Measurements from ENCODE around the gene RRP36. TPM values are rescaled to one million over a fixed set of nuclear protein-coding genes. Genes with fewer than 3 reads are reported as not detected.

The RRP36 gene
- total and polyA plus RNA-seq, 9 of the 15 experiments (the other 6 are each of a cell fraction or from before 2014, with no cell fraction given): 27.6 to 150 (median 114) TPM

GRCh38 chr6:43035495-43036194, 14.2 kb downstream of the RRP36 start:
- Histone ChIP-seq H3K36me3 (ENCODE audit: control insufficient read depth, insufficient read depth, low read length) (peaks cover 73% of the 10 kb centered on the region), H2AFZ (ENCODE audit: low read depth, low read length) (no peak overlapping the region), H3K9me3 (replicated peaks; ENCODE audit: control insufficient read depth, insufficient read depth, low read depth, low read length) (no peaks in the 10 kb centered on the region), H3K4me3 (no peak overlapping the region), H3K27me3 (ENCODE audit: control insufficient read depth in 2 of 2, insufficient read depth in 2 of 2, low read length in 2 of 2) (no peaks in the 10 kb centered on the region), H4K20me1 (replicated peaks; ENCODE audit: control insufficient read depth, insufficient read depth, low read length) (no peaks in the 10 kb centered on the region; the same call in 1 of the 2 replicates), H3K27ac (ENCODE audit: extremely low read depth, low read depth, low read length) (no peak overlapping the region; the same call in 2 of the 3 replicates), H3K9ac (ENCODE audit: insufficient read depth in 1 of 2, low read depth in 2 of 2, low read length in 2 of 2) (0 out of 4 replicates have a peak overlapping the region, but pooled peaks of 1 of the 2 experiments have one; percentile 16), H3K9me1 (ENCODE audit: control insufficient read depth, insufficient read depth, low read length) (peaks cover 6% of the 10 kb centered on the region), H3K4me1 (replicated peaks in 1 of 2; ENCODE audit: control insufficient read depth in 2 of 2, insufficient read depth in 2 of 2, low read length in 2 of 2) (peaks cover 0 to 10% of the 10 kb centered on the region in 2 experiments; a peak in 3 of 5 replicates), H3K79me2 (ENCODE audit: control insufficient read depth, insufficient read depth, low read length) (no peaks in the 10 kb centered on the region), H3K4me2 (ENCODE audit: insufficient read depth, low read length) (no peak overlapping the region)
- in situ Hi-C loops (cut with MboI) (no loop called here), intact Hi-C loops (cut with micrococcal nuclease) (no loop called here)
- CTCF ChIA-PET (ENCODE audit: low intra/inter-chr PET ratio): no interaction called here
- ATAC-seq: no peak
- no peak for DNase-seq (ENCODE audit: extremely low read depth in 1 of 4, low spot score in 3 of 4)
- no TSS peak for BruUV-seq (replicated peaks)
- TF ChIP-seq SRSF9 (IDR thresholded peaks at IDR 0.05; ENCODE audit: borderline replicate concordance, low read depth, low read length) (no peak), NFIC (IDR thresholded peaks at IDR 0.05) (peak; percentile 17; the same call in 1 of the 2 replicates), TGIF2 (CRISPR knock-in tag; IDR thresholded peaks at IDR 0.05) (no peak), RBFOX2 (IDR thresholded peaks at IDR 0.05; ENCODE audit: low read depth, low read length) (peak; percentile 29; the same call in 1 of the 2 replicates), FOXA1 (IDR thresholded peaks at IDR 0.05; ENCODE audit: borderline replicate concordance) (no peak), POLR2G (IDR thresholded peaks at IDR 0.05; ENCODE audit: low read depth, low read length) (peak; percentile 51), PKNOX1 (IDR thresholded peaks at IDR 0.05) (0 out of 2 replicates have a peak, but pooled peaks have one; percentile 7), POLR2B (IDR thresholded peaks at IDR 0.05; ENCODE audit: low read depth, partially characterized antibody) (peak; percentile 28)
- TF ChIP-seq, protein P1, sequence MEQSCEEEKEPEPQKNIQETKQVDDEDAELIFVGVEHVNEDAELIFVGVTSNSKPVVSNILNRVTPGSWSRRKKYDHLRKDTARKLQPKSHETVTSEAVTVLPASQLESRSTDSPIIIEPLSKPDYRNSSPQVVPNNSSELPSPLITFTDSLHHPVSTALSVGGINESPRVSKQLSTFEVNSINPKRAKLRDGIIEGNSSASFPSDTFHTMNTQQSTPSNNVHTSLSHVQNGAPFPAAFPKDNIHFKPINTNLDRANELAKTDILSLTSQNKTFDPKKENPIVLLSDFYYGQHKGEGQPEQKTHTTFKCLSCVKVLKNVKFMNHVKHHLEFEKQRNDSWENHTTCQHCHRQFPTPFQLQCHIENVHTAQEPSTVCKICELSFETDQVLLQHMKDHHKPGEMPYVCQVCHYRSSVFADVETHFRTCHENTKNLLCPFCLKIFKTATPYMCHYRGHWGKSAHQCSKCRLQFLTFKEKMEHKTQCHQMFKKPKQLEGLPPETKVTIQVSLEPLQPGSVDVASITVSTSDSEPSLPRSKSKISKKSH (CRISPR knock-in tag; IDR thresholded peaks at IDR 0.05): no peak
- no peak for FAIRE-seq
- WGBS (ENCODE audit: insufficient coverage, low coverage, missing lambda C conversion rate): 82% methylated on average over 4 of the region's 4 CpGs
- POLR2A ChIA-PET: interaction anchor here (0.6 to 5.7 kb wide), 13 partner anchors 9 to 139 kb away, joined by 3 to 22 read pairs (median 5); partner anchors contain the start of genes CUL7, KLHDC3, MEA1 and RRP36

All from K562 (cell line).